ENCODE results near the gene FOSL1.

DNA sequence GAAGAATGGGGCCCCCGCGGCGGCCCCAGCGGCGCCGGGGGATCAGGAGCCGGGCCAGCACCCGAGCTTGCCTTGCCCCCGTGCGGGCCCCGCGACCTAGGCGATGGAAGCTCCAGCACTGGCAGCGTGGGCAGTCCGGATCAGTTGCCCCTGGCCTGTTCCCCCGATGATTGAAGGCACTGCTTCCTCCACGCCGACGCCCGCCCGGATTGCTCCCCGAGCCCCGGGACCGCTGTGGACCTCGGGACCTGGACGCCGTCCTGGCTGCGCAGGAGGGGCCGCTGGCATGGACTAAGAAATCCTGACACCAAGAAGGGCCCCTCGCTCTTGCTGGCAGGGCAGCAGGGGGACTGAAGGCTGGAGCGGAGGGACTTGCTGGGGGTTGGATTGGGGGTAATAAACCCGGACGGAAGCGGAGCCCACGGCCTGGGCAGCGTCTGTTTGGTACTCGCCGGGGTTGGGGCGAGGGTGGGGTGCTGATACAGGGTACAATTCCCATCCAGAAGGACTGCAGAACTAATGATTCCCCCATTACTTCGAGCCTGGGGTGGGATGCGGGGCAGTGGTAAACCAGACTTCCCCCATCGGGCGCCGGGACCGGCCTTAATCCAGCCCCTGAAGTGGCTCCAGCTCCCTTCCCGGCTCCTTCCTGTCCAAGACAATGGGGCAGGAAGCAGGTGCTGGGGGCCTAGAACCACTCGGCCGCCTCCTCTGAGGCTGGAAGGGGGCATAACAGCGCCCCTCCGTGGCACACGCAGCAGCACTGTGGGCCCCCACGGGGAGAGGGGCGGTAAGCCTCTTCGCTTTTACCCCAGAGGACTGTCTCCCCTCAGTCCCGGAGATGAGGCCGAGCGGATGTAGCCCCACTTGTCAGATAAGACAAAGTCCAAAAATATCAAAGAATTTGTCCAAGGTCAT is 8.7 kb downstream of the FOSL1 start:
- TF ChIP-seq, protein P1, sequence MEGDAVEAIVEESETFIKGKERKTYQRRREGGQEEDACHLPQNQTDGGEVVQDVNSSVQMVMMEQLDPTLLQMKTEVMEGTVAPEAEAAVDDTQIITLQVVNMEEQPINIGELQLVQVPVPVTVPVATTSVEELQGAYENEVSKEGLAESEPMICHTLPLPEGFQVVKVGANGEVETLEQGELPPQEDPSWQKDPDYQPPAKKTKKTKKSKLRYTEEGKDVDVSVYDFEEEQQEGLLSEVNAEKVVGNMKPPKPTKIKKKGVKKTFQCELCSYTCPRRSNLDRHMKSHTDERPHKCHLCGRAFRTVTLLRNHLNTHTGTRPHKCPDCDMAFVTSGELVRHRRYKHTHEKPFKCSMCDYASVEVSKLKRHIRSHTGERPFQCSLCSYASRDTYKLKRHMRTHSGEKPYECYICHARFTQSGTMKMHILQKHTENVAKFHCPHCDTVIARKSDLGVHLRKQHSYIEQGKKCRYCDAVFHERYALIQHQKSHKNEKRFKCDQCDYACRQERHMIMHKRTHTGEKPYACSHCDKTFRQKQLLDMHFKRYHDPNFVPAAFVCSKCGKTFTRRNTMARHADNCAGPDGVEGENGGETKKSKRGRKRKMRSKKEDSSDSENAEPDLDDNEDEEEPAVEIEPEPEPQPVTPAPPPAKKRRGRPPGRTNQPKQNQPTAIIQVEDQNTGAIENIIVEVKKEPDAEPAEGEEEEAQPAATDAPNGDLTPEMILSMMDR (IDR thresholded peaks at IDR 0.05): peak in 10 of 12 donors; percentile 23 to 67 (median 52)
- TF ChIP-seq POLR2A (IDR thresholded peaks at IDR 0.05): peak in 1 of 2 donors; percentile 46

Measured in heart left ventricle (tissue), 13 donors.